GM19035 (cell line): Measurements from ENCODE around the gene APPL2.

Experiments used
- ATAC-seq: cut with Tn5 transposase; IDR thresholded peaks from one replicate; pipeline ENCODE4 v1.9.1; 2021; ENCODE audit not compliant: unreplicated experiment

Gene APPL2, protein sequence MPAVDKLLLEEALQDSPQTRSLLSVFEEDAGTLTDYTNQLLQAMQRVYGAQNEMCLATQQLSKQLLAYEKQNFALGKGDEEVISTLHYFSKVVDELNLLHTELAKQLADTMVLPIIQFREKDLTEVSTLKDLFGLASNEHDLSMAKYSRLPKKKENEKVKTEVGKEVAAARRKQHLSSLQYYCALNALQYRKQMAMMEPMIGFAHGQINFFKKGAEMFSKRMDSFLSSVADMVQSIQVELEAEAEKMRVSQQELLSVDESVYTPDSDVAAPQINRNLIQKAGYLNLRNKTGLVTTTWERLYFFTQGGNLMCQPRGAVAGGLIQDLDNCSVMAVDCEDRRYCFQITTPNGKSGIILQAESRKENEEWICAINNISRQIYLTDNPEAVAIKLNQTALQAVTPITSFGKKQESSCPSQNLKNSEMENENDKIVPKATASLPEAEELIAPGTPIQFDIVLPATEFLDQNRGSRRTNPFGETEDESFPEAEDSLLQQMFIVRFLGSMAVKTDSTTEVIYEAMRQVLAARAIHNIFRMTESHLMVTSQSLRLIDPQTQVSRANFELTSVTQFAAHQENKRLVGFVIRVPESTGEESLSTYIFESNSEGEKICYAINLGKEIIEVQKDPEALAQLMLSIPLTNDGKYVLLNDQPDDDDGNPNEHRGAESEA

DNA sequence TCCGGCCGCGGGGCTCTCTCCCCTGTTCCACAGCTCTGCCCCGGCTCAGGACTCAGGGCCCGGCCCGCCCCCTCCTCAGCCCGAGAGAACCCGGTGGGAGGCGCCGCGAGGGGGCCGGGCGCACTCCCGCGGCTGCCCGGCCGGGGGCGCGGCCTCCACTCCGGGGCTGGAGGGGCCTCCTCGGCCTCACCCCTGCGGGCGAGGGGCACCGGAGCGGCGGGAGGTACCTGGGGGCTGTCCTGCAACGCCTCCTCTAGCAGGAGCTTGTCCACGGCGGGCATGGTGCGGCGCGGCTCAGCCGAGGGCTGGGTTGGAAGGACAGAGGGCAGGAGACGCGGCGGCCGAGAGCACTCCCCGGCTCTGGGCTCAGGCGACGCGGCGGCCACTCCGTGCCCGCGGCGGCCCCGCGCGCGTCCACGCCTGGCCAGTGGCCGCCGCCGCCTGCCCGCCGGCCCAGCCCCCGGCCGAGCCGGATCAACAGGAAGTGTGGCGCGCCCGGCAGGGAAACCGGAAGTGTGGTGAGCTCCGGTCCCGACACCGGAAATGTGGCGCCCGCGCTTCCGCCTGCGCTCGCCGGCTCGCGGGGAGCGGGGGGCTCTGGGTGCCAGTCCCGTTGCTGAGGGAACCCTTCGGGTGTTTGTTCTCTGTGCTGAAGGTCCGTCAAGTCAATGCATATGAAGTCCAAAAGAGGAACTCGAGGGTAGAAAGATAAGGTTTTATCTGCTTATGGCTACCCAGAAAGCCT, at the start of gene APPL2:
Gene APPL2 (minus strand): TSS at position 443 of the 745 bp plus-strand sequence. CDS start 162 bp downstream, at position 281.
- ATAC-seq: peak; percentile 81

DNA sequence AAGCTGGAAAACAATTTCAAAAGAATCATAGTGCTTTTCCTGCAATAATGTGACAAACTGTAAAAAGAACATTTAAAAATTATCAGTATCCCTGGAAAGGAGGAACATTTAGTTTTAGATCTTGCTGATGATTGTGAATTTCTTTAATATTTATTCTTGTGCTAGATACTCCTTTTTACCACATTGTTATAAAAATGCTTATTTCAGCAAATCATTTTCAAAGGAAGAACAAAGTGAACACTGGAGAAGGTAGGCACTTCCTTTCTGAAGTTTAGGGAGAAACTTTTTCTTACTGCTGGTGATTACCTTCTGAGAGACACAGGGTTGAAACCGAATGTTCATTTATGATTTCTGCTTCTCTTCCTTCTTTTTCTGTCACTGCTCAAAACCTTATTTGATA, 49.4 kb upstream of the APPL2 start:
- no peak for ATAC-seq

DNA sequence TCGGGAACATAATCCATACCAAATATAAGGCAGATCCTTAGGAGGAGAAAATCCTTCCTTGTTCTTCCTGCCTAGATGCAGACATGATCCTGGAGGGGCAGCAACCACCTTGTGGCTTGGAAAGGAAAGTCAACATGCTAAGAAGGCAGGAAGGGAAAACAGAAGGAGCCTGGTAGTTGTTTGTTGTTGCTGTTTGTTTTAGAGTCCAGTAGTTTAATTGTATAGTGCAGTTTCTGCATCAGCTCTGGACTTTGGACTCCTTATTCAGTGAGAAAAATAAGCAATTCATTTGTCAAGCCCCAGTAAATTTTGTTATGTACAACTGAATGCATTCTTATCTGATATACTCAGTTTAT, 45.7 kb upstream of the APPL2 start:
- no peak for ATAC-seq

DNA sequence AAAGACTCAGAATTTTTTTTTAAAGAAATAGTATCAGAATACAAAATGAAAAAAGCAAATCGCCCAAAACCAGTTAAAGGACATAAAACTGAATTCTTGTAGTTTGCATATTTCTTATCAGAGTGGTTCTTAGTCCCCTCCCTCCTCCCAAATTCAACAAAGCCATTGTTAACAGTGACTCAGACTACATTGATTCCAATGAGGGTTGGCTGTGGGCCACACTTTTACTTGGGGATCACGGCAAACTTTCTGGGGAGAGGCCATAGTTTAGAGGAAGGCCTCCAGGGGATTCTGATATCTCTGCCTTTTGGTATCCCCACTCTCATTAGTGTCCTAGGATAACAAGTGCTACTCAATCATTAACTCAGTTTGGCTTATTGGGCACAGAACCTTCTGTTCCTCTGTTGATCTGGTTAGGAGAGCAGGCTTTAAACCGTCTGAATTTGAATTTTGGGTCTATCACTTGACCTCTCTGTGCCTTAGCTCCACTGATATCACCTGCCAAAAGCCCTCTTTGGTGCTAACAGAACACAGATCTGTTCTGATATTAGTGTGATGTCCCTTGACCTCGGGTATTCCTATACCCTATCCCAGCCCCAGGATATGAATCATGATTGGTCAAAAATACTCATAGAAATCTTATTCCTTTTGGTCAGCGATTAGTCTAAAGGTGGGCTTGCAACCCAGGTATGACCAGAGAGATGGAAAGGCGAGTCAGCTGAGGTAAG, 45.2 kb upstream of the APPL2 start:
- ATAC-seq: no peak

DNA sequence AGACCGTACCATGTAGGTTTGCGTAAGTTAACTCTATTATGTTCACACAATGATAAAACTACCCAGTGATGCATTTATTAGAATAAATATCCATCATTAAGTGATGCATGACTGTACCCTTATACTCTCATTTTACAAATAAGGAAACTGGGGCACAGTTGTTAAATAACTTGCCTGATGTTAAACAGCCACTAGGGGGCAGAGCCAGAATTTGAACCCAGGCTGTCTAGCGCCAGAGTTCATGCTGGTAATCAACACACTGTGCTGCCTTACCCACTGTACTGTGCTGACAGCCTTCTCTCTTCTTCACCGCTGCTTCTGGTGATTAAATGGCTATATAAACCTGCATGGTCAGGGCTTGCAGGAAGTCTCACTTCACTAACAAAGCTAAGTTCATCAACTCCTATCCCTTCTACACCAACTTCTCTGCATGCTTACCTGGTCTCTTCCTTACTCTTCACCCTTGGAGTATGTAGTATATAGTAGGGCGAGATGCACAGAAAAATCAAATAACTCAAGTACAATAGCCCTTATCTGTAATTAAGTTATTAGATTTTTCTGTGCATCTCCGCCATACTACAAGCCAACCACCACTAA, 43.6 kb upstream of the APPL2 start:
- ATAC-seq: no peak

DNA sequence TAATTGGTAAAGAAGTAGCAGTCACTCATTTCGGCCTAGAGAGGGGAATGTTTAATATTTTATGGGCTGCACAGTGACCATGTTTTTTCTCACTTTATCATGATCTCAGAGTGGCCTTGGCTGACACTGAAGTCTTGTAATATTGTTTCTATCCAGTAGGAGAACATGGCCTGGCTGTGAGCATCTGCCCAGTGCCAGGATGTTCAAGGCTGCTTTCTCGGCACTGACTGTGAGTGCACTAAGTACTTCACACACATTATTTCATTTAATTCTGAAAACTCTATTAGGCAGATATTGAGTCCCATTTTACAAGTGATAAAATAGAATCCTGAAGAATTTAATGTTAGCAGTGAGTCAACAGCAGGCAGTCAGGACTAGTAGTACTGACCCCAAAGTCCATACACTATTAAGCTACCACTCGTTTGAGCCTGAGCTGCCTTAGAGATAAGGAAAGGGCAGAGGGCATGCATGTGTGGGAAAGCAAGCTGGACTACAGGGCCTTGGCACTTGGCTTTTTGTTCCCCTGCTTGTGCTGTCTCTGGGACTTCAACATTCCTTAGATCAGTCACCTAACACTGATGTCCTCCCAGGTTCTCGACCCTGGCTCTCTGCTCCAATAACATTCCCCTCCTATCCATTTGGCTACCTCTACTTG, 42.2 kb upstream of the APPL2 start:
- ATAC-seq: no peak

DNA sequence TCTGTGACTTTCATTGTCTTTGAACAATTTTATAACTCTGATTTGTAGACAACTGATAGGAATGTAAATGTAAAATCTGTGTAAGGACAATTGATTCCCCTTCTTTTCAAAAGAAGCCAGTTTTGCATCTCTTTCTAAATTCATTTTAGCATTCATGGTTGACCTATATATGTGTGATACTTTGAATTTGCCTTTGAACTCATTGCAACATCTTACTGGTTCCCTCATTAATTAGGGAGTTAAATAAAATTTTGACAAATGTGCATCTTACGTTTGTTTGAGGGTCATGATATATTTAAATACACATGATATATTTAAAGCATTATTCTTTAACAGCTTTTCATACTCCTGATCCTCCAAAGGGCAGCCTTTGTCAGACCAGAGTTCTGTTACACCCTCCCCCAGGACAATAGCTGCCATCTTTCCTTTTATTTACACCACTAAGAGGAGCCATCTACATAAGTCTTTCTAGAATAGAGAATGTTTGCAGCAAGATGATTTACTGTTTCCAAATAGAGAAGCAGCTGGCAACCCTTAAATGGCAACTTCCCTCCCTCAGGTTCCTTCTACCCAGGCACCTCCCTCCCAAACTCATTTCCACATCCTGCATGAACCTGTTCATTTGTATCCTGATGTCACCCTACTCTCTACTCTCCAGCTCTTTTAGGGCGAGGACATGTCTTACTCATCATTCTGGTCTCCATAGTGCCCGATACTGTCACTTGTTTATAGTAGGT, 40.2 kb upstream of the APPL2 start:
- ATAC-seq: no peak

DNA sequence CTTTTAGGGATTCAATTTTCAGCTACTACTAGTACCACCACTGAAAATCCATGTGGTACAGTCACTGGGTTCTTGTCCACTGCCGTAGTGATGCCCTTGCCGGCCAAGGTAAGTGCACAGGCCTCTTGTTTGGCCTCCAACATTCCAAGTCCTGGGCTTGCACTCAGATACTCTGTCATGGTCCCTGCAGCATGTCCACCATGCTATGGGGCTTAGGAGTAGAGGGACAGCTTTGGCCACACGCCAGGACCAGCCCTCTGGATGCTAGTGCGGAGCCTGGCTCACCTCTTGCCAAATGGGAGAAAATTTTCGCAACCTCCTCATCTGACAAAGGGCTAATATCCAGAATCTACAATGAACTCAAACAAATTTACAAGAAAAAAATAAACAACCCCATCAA, 38.6 kb upstream of the APPL2 start:
- no peak for ATAC-seq

DNA sequence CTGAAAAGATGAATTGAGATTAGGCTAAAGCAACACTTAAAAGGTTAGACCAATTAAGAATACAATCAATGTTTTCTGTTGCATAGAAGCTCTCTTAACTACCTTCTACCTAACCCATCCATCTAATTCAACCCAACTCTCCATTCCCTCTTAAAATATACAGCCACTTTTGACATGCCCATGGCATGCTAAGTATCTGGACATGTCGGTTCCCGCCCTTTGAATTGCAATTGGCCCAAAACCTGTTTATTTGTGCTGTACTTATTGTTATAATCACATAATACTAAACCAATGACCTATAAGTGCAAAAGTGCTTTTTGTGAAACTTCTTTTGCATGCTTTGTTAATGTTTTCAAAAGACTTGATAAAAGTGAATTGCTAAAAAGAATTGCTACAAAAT, 37.6 kb upstream of the APPL2 start:
- no peak for ATAC-seq

DNA sequence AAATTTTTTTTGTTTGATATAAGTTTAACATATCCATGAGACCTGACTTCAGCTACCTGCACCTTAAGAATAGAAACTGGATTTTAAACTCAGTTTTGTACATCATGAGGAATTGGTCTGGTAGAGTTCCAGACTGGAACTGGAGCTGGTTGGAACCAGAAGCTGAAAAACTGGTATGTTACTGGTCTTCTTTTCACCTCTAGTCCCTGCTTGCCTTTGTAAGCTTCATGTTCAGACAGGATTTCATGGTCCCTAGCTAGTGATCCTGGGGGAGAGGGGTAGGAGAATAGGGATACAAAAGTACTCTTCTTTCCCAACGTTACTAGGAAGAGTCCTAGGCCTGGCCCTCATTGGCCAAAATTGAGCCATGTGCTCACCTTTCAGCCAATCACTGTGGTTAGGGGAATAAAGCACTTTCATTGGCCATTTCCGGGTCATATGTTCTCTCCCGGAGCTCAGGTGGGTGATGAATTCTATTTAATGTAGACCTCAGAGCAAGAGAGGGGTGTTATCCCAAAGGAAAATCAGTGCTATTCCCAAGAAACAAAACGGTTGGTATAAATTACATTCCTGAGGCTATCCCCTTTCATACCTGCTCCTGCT, 36.9 kb upstream of the APPL2 start:
- no peak for ATAC-seq

DNA sequence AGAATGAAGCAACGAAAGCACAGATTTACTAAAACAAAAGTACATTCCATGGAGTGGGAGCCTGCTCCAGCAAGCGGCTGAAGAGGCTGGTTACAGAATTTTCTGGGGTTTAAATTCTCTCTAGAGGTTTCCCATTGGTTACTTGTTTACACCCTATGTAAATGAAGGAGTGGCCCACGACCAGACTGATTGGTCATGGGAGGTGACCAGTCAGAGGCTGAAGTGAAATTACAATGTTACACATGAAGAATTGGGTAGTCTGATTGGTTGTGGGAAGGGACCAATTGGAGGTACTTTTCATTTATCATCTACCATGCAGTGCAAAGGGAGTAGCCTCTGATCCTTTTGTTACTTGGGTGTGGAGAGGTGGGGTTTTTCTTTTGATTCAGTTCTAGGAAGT, 36.2 kb upstream of the APPL2 start:
- ATAC-seq: no peak

DNA sequence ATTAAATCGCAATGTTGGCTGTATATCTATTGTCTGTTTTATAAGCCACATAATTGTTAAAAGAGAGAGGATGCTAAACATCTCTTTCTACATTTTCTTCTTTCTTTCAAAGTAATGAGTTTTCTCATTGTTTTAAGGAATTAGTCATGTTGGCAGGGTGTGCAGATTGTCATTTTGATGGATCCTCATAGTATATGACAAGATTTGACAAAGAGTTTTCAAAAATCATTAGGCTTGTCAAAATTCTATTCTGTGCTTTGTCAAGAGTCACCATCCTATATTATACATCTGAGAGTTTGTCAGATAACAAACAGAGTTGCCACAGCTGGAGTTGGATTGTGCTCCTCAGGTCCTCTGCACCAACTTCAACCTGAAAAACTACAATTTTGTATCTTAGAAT, 35.4 kb upstream of the APPL2 start:
- no peak for ATAC-seq

DNA sequence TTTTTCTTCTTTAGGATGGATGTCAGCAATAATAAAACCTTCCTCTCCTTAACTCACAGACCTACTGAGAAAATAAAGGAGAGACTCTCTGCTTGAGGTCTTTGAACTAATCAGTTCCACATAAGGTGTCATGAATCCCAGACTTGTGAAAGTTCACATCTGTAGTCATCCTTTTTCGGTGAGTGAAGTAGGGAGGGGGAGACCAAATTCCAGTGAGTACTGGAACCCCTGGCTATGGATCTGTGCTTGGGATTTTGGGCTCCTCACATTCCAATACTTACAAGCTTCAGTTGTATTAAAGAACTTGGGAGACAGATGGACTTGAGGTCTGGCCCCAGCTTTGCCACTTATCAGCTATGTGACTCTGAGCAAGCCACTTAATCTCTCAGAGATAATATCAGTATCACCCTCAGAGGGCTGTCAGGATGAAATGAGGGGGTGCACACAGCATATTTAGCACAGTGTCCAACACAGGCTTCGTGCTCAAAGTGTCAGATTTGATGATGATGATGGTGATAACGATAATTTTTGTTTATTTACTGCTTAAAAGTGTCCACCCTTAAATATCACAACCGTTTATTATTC, 34.8 kb upstream of the APPL2 start:
- ATAC-seq: no peak

DNA sequence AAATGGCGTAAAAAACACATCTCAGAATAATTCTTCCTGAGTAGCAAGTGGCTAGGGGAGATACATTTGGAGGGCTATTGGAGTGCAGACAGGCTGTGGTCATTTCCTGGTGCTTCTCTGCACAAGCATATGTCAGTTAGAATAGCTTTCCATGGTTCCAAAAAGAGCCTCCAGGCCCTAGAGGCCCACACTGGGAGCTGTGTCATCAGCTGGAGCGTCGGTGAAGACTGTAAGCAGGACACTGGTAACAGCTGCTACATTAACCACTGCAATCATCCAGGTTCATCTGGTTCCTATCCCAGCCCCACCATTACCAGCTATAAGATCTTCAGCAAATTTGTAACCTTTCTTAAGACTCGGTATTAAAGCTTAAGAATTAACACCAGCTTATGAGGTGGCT, 31.7 kb upstream of the APPL2 start:
- no peak for ATAC-seq

DNA sequence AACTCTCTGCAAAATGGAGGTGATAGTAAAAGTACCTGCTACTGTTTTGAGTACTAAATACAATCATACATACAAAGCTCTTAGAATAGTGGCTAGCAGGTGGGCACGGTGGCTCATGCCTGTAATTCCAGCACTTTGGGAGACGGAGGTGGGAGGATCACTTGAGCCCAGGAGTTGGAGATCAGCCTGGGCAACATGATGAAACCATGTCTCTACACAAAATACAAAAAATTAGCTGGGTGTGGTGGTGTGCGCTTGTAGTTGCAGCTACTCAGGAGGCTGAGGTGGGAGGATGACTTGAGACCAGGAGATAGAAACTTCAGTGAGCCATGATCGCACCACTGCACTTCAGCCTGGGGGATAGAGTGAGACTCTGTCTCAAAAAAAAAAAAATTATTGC, 28.8 kb upstream of the APPL2 start:
- ATAC-seq: no peak

DNA sequence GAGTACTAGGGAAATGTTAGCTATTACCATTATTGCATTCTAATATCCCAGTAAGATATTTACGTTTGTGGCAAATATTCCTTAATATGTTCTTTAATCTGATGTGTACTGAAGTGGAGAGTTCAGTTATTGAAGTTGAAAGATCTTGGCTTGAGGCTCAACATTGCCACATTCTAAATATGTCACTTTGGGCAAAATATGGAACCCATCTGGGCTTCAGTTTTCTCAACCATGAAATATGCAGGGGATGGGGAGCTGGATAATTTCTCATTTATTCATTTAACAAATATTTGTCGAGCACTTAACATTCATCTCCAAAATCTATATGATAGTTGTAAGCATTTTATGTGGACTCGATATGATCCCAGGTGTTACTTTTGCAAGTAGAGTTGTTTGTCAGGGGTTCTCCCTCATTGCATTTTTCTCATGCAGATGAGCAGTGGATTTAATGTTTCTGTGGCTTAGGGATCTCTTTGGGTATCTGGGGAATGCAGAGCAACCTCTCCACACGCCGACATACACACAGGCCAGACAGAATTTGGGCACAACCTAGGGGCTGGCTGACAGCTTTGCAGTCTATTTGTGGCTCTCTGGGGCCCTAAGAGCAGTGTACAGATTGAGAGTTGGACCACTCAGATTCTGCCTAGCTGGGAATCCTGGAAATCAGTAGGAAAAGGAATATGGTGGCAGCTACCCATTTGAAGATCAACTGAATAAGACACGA, 26.6 kb upstream of the APPL2 start:
- no peak for ATAC-seq

DNA sequence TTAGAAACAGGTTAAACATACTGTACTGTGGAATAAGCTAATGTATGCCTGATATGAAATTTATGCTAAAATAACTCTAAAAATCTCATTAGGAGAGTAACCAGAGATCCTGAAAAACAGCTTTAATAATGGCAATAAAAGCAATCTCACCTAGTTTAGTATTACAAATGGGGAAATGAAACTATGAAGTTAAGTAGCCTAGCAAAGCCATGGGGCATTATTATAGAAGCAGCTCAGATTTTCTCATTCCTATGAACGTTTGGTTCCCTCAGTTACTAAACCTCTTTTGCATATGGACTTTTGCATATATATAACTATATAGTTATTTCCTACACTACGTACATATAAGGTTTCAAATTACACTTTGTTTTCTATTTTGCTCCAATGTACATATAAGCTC, 25.0 kb upstream of the APPL2 start:
- ATAC-seq: no peak

DNA sequence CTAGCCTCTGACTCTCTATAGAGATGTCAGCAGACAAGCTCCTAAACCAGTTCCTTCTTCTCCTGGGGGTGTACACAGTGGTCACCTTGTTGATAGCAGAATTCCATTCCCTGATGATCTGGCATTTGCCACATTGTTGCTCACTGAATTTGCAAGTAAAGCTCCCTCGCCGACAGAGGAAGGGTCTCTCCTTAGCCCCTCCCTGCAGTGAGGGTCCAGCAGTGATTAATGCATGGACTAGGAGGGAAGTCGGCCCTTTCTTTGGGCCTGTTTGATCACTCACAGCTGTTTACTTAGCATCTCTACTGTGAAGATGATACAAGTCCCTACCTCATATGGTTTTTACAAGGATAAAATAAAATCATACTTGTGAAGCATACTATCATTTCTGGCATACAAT, 23.3 kb upstream of the APPL2 start:
- ATAC-seq: no peak
